Measurements from ENCODE around the gene ZNF506.
"Not testable (repeated sequence)": the region's sequence is repeated elsewhere in the genome, so short reads cannot be mapped to it uniquely, and the experiment has no call there.

Gene ZNF506

DNA sequence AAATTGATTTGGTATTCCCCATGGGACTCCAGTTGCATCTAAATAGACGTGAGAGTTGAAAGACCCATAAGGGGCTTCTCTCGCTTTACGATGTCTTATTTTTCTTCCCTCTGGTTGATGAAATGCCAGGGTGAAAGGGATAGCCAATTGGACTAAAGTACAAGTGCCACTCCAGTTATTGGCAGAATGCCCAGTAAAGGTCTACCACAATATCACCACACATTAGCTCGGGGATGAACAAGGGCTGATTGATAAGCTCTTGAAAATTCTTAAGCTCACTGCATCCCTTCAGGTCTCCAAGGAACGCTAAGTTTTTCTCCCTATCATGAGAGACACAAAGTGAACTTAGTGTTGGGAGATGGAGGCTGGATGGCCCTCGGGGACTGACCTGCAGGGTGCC is 39.8 kb downstream of the ZNF506 start:
- not testable (repeated sequence) for DNase-seq (ENCODE audit: low read depth in 2 of 2, low spot score in 1 of 2)

GRCh38 chr19:19778666-19779065 is 42.9 kb downstream of the ZNF506 start:
- DNase-seq (ENCODE audit: low read depth in 2 of 2, low spot score in 1 of 2), result no peak

DNA sequence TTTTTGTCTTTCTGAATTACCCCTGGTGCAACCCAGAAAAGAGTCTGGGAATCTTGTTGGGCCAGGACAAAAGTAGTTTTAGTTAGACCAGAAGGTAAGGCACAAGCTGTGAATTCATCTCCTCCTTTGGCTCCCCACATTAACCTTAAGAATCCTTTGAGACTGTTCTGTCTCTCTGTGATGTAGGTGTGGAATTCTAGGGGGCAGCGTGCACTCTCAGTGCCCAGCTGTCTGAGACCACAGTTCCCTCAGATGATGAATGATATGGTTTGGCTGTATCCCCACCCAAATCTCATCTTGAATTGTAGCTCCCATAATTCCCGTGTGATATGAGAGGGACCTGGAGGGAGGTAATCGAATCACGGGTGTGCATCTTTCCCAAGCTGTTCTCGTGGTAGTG is 43.9 kb downstream of the ZNF506 start:
- no peak for DNase-seq (ENCODE audit: low read depth in 2 of 2, low spot score in 1 of 2)

- DNase-seq (ENCODE audit: low read depth in 2 of 2, low spot score in 1 of 2), result peak; percentile 75 to 87
Observed at GRCh38 chr19:19776206-19777008, 45.1 kb downstream of the ZNF506 start.

GRCh38 chr19:19775891-19776205 is 45.7 kb downstream of the ZNF506 start:
- DNase-seq (ENCODE audit: low read depth in 2 of 2, low spot score in 1 of 2), result no peak

DNA sequence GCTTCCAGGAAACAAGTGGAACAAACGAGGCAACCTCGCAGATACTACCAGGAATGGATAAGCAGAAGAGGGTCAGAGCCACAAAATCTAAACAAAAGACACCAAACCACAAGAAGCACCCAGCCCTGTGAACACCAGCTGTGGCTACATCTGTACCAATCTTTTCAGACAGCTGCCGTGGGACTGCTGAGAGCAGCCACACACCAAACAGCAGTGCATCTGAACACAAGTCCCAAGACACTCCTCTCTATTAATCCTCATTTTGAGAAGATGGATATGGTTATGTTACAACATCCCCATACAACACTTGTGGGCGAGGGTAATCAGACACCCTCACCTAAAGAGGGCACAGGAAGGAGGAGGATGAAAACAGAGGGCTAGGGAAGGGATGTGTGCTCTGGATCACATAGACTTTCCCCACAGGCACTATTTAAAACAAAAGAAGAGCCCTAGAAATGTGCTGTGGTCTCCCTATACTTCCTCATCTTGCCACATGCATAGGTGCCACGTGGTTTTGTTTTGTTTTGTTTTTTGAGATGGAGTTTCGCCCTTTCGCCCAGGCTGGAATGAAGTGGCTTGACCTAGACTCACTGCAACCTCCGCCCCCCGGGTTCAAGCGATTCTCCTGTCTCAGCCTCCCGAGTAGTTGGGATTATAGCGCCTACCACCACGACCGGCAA is 47.1 kb downstream of the ZNF506 start:
- no peak for DNase-seq (ENCODE audit: low read depth in 2 of 2, low spot score in 1 of 2)

DNA sequence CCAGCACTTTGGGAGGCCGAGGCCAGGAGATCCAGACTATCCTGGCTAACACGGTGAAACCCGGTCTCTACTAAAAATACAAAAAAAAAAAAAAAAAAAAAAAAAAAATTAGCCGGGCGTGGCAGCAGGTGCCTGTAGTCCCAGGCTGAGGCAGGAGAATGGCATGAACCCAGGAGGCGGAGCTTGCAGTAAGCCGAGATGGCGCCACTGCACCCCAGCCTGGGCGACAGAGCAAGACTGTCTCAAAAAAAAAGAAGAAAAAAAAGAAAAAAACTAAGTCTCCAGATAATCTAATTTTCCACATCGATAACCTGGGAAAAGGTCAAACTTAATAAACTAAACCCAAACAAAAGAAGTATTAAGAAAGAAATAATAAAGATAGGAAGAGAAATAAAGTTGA is 49.6 kb downstream of the ZNF506 start:
- not testable (repeated sequence) for DNase-seq (ENCODE audit: low read depth in 2 of 2, low spot score in 1 of 2)

DNA sequence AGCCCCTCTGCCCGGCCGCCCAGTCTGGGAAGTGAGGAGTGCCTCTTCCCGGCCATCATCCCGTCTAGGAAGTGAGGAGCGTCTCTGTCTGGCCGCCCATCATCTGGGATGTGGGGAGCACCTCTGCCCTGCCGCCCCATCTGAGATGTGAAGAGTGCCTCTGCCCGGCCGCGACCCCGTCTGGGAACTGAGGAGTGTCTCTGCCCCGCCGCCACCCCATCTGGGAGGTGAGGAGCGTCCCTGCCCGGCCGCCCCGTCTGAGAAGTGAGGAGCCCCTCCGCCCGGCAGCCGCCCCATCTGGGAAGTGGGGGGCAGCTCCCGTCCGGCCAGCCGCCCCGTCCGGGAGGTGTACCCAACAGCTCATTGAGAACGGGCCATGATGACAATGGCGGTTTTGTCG is 51.6 kb downstream of the ZNF506 start:
- not testable (repeated sequence) for DNase-seq (ENCODE audit: low read depth in 2 of 2, low spot score in 1 of 2)

- no peak for DNase-seq (ENCODE audit: low read depth in 2 of 2, low spot score in 1 of 2)
Observed at GRCh38 chr19:19758164-19758563, 63.4 kb downstream of the ZNF506 start.

- DNase-seq (ENCODE audit: low read depth in 2 of 2, low spot score in 1 of 2), result no peak
Observed at GRCh38 chr19:19752760-19753403, 68.7 kb downstream of the ZNF506 start.

DNA sequence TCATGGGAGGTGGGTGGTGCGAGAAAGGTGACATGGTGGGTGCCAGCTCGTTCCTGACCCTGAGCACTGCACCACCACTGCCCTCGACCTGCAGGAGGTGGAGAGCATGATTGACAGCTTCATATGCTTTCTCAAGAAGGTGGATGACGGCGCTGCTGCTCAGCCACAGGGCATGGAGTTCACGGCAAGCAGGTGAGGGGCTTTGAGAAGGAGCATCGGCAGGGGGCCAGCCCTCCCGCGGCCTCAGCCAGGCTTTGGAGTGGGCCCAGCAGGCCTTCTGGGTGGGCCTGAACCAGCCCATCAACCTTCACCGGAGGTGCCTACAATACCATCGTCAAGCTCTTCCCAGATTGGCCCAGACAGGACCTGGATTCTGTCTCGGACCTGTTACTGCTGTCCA is 69.7 kb downstream of the ZNF506 start:
- DNase-seq (ENCODE audit: low read depth in 2 of 2, low spot score in 1 of 2), result no peak

DNA sequence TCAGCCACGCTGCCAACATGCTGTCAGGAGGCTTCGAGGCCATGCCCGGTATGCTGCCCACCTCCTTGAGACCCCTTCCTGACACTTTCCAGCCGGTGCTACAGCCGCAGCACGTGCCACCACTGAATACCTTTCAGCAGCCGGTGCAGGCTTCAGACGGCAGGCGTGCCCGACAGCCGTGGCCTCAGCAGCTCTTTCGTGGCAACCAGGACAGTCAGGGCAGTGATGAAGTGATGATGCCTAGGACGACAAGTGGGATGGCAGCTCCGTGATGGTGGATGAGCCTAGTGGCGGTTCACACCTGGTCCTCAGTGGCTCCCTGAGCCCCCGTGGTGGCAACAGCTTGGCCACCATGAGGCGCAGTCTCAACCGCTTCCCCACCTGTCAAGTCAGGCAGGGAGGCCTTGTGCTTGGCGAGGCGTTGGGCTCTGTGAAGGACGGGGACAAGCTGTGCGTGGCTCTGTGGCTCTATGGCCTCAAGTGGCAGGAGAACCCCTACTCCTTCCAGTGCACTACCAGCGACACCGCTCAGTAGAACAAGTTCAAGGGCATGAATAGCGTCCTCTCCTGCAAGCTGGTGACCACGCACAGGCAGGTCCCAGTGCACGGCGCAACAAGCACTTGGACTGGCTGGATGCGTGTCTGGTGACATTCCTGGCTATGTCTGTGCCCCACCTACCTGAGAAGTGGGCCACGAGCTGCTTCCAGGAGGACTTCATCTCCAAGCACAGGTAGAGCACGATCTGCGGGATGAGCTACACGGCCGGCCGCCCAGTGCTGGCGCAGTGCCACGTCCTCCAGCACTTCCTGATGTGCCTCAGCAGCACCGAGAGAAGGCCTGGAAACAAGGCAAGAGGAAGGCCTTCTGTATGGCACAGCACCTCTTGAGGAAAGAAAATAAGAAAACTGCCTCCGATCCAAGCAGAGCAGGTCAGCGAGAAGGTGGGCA is 70.4 kb downstream of the ZNF506 start:
- no peak for DNase-seq (ENCODE audit: low read depth in 2 of 2, low spot score in 1 of 2)

GRCh38 chr19:19749908-19750841 is 71.4 kb downstream of the ZNF506 start:
- no peak for DNase-seq (ENCODE audit: low read depth in 2 of 2, low spot score in 1 of 2)

GRCh38 chr19:19749117-19749907 is 72.2 kb downstream of the ZNF506 start:
- no peak for DNase-seq (ENCODE audit: low read depth in 2 of 2, low spot score in 1 of 2)

GRCh38 chr19:19748249-19748938 is 73.2 kb downstream of the ZNF506 start:
- DNase-seq (ENCODE audit: low read depth in 2 of 2, low spot score in 1 of 2), result no peak

DNA sequence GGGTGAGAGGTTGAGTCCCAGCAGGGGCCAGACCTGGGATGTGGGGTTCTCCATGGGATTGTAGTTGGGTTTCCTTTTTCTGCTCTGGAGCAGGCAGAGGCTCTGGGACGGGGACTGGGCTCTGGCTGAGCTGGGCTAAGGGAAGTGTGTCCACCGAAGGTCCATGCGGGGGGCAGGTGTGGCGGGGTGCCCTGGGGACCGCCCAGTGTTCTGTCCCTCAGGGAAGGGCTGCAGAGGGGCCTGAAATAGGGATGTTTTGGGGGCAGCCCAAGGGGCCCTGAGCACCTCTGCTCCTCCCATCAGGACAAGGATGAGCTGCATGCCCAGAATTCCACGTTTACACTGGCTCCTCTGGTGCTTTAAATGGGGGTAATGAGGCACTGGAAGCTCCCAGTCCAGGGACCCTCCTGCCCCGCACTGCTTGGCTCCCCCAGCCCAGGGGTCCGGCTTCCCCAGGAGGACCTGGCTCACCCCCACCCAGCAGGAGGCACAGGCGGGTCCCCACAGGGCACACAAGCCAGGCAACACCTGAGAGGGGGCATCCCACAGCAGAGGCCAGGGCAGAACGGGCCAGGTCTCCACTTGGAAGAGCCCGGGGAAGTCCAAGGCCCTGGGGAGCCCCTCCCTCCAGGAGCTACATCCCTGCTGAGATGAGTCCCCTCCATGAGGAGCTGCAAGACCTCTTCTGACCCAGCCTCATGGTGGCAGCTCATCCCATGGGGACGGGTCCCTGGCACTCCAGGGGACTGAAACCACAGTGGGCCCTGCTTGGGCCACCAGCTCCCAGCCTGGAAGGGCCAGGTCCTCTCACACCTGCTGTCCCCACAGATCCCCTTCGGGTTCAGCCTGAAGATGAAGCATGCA is 74.0 kb downstream of the ZNF506 start:
- DNase-seq (ENCODE audit: low read depth in 2 of 2, low spot score in 1 of 2), result no peak

DNA sequence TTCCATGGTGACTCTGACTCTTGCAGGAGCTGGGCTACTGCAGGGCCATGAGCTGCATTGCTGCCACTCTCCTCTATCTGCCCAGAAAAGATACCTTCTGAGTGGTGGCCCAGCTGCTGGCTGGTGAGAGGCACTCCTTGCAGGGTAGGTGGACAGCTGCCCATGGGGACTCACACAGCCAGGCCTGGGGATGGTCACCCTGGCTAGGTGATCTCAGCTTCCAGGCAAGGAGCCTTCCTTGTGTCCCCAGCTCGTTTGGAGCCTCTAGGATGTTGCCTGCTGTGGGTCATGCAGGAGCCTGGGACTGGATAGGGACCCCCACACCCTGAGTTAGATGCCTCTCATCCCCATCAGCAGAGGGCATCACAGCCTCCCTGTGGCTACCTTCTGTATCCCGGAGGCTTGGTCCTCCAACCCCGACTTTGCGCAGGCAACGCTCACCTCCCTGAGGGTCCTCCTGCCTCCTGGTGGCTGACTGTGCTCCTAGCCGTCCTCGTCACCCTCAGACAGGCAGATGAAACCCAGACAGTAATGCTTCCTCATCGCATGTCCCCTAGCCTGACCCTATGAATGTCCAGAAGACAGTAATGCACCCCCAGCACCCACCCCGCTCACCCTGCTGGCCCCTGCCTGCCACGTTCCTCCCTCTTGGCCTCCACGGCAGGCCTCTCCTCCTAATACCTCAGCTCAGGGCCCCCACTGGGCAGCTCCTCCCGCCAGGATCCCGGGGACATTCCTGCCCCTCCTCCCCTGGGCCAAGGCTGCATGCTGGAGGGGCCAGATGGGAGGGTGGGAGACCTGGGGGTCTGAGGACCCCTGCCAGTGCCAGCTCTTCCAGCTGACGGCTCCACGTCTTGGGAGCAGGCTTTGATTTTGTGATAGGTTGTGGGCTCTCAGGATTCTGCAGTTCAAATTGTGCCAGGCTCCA is 75.0 kb downstream of the ZNF506 start:
- no peak for DNase-seq (ENCODE audit: low read depth in 2 of 2, low spot score in 1 of 2)
